HCEC 1CT (cell line): Measurements from ENCODE around the gene SIN3B.

Experiments used
- DNase-seq: peaks from one replicate; pipeline ENCODE4 v3.0.0-alpha.2; 2017

Gene SIN3B

DNA sequence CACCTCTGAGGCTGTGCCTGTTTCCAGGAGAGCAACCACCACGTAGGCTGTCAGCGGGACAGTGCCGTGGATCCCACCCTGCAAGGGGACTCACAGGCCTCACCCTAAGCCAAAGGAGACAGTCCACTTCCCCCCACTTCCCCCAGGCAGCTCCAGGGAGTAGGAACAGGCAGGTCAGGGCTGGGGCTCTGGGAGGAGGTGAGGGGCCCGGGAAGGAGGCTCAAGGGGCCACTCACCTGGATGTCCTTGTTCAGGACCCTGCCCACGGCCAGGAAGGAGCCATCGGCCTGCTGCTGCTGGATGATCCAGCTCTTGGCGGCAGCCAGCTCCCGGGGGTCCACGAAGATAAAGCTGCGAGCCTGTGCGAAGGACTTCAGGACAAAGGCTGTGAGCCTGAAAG lies 85.2 kb downstream of the SIN3B start:
- DNase-seq = no peak

DNA sequence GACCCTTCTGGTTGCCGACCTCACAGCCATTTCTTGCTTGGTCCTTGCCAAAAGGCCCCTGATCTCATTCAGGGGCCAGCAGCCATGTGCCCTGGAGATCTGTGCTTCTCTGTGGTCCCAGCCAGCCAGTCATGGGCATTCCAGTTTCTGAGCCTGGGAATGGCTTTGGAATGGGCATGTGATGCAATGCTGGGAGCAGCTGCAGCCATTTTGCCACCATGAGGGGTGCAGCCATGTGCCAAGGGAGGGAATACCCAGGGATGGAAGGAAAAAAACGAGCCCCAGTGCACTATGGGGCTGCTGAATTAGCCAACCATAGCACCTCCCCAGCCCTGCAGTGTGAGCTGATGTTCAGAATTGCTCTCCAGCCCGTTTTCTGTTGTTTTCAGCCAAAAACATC lies 85.9 kb downstream of the SIN3B start:
- no peak for DNase-seq

DNA sequence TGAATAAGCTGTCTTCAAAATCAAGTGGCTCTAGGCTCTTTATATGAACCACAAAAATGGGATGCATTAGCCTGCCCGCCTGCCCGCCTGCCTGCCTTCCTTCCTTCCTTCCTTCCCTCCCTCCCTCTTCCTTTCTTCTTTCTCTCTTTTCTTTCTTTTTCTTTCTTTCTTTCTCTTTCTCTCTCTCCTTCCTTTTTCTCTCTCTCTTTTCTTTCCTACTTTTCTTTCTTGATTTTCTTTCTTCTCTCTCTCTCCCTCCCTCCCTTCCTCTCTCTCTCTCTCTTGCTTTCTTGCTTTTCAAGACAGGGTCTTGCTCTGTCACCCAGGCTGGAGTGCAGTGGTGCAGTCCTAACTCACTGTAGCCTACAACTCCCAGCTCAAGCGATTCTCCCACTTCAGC lies 86.5 kb downstream of the SIN3B start:
- no peak for DNase-seq

DNA sequence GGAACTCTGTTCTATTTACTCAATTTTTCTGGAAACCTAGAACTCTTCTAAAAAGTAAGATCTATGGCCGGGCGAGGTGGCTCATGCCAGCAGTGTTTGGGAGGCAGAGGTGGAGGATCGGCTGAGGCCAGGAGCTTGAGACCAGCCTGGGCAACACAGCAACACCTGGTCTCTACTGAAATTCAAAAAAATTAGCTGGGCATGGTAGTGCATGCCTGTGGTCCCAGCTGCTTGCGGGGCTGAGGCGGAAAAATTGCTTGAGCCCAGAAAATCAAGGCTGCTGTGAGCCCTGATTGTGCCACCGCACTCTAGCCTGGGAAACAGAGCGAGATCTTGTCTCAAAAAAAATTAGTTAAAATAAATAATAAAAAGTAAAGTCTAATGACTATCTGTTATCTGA lies 88.2 kb downstream of the SIN3B start:
- no peak for DNase-seq

DNA sequence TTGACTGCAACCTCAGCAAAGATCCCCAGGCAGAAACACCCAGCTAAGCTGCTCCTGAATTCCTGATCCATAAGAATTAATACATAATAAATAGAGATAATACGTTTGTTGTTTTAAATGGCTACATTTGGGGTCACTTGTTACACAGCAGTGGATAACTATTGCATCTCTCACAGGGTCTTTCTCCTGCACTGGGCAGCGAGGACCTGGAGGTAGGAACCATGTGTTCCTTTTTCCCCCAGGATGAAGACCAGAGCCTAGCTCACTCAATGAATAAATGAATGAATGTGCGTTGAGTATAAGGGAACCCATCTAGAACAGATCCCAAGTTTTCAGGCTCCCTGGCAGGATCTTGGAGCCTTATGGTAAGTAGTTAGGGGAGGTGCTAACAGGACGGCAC lies 90.3 kb downstream of the SIN3B start:
- DNase-seq = no peak

DNA sequence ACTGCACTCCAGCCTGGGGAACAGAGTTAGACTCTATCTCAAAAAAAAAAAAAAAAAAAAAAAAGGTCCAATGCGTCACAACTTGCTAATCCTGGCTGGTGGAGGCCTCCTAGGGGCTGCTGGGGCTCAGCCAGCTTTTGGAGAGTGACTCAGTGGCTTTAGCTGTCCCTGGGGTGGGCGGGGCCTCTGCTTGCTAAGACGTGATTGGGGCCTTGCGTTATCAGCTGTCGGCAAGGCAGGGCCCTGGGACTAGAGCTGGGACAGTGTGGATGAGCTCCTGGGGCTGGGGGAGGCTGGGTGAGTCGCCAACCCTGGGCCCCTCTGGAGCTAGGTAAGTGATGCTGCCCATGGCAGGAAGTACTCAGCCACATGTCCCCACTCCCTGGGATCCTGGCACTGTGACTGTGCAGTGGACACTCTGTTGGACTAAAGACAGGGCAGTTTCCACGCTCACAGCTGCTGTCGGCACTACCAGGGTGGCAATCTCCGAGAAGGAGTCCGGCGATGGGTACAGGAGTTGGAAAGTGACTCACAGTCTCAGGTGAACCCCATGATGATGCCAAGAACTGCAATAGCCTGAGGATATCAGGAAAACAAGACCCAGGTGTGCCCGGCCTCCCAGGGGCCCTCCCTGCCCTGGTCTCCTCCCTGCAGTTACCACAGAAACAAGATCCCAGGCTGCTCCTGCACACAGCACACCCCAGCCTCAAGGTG lies 91.8 kb downstream of the SIN3B start:
- peak; percentile 93 for DNase-seq

DNA sequence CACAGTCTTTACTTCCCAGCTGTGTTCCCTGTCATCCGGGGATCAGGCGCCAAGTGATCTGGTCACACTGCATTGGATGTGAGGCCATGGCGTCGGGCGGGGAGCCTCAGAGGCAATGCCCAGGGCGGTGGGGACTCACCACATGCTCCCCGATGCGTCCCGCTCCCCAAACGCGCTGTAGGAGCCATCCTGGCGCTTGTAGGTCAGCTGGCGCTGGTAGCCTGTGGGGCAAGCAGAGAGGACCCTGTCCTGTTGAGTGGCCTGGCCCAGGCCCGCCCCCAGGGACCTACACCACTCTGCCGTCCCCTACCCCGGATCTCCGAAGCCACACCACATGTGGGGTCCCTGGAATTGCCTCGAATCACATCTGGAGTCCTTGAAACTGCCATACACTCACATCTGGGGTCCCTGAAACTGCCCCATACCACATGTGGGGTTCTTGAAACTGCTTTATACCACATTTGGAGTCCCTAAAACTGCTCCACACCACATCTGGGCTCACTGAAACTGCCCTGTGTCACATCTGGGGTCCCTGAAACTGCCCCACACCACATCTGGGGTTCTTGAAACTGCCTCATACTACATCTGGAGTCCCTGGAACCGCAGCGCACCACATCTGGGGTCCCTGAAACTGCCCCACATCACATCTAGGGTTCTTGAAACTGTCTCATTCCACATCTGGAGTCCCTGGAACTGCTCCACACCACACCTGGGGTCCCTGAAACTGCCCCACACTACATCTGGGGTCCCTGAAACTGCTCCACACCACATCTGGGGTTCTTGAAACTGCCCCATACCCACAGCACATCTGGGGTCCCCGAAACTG lies 92.8 kb downstream of the SIN3B start:
- DNase-seq = no peak

DNA sequence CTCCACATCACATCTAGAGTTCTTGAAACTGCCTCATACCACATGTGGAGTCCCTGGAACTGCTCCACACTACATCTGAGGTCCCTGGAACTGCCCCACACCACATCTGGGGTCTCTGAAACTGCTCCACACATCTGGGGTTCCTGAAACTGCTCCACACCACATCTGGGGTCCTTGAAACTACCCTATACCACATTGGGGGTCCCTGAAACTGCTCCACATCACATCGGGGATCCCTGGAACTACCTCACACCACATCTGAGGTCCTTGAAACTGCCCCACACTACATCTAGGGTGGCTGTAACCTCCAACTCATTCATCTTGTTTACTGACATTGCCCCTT lies 93.4 kb downstream of the SIN3B start:
- DNase-seq = no peak

DNA sequence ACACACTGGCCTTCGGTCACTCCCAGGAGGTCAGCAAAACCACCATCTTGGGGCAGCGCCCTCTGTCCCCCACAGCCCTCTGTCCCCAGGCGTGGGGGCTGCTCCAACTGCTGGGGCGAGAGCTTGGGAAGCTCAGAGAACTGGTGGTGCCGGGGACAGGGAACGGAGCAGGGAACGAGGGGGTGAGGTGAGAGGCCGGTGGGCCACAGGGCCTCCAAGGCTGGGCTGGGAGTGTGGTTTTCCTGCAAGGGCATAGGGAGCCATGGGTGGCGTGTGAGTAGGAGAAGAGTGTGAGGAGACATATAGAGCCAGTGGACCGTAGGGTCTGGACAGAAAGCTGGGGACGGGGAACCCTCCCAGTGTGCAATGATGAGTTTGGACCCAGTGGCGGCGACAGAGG lies 93.8 kb downstream of the SIN3B start:
- DNase-seq = no peak

DNA sequence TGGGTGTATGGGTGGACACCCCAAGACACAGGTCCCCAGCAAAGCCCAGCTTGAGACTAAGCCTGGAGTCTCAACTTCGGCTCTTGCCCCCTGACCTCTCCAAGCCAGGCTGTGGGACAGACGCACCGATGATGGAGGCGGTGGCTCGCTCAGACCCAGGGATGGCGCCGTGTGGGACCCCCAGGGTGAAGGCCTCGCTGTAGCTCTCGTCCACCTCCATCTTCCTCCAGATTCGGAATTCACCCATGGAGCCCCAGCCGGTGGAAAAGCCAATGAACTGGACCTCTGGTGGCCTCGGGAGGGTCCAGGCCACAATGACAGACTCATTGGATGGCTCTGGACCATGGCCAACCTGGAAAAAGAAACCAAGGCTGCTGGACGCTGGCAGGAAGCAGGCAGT lies 98.7 kb downstream of the SIN3B start:
- no peak for DNase-seq

DNA sequence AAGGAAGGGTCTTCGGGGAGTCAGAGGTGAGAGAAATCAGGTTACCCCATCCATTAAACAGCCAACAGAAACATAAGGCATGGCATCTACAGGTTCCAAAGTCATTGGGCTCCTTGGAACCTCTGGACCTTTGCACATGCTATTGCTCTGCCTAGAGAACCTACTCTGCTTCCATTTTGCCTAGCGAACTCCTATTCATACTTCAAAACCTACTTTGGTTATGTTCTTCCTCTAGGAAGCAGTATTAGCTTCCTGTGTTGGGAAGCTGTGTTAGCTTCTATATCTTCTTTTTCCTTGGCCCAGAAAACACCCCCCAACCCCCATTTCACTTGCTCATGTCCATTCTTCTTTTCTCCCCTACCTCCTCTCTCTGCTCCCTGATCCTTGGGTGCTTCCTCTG lies 99.2 kb downstream of the SIN3B start:
- no peak for DNase-seq

DNA sequence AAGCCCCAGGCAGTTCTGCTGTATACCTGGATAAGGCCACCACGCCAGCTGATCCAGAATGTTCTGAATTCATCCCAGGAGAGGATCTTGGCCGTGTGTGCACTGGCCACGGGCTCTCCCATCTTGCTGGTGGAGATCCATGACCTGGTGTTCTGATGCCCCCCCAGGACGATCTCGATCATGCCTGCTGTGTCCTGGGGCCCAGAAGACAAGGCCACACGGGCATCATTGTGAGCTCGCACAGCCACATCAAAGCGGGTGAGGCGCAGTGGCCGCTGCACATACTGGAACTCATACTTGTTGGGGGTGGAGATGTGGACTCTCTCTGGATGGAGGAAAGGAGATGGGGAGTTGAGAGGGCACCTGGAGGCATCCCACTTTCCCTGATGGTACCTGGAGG lies 99.7 kb downstream of the SIN3B start:
- DNase-seq = no peak
